Ramos (cell line): ENCODE results near the gene FBXW8.

ENCODE experiments used
- in situ Hi-C: fragments of 300-500 bp; cut with MboI; formaldehyde crosslinking; loops from one replicate; pipeline ENCODE4 v1.14.3; 2022; ENCODE audit warnings: low sequenced_read_pairs; ENCODE audit not compliant: unreplicated experiment

The FBXW8 gene

DNA sequence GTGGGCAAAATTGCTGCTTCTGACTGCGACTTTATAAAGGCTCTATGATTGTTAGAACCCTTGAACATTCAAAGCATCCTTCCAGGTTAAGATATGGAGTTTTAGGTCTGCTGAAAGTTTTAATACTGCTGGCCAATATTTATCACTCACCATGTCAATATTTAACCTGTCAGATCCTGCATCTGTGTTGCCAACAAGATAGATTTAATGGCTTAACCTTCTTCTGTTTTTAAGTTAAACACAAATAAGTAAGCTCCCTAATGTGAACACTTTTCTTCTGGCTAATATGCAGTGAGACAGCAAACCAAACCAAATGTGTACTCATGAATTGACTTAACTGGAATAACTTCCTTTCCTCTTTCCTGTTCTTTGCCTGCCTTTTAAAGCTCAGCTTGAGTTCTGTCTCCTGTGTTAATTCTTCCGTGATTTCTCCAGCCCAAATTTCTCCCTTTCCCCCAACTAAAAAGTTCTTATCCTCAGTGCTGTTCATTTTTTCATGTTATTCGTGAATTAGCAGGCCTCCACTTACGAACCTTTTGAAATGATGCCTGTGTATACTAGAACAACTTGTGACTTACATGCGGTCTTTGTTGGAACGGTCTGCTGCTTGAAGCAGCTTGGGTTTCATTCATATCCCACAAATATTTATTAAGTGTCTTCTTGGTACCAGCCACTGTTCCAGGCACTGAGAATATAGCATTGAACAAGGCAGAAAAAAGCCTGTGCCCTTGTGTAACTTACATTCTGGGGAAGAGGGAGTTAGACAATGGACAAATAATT lies 9.1 kb downstream of the FBXW8 start:
- in situ Hi-C loops = no loop called here

- in situ Hi-C loops = no loop called here
Observed at GRCh38 chr12:116920939-116921338, 10.2 kb downstream of the FBXW8 start.

DNA sequence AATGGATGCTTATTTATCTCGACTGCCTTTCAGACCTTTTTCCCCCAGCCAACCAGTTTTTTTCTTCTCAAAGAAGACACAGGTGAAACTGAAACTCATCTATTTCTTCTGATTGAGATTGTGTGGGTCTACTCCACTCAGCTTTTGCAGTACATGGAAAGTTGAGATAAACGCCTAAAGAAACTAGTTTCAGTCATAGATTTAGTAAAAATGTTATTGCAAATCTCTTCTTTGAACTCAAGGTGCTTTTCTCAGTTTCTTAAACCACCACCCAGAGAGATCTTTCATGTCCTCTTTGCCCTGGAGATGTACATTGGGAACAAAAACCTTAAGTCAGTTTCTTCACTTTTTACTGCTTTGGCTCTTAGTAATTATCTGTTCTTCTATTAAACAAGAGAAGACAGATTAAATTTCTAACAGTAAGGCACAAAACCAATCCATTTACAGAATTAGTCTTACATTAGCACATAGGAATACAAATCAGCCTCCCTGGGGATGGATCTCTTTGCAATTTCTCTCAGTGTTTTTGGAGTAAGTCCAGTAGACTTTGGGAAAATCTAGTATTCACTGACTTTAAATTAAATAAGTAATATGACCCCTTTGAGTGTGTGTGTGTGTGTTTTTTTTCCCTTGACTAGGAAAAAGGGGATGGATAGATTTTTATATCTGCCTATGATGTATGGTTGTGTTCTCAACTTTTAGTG lies 11.6 kb downstream of the FBXW8 start:
- in situ Hi-C loops = no loop called here

GRCh38 chr12:116924558-116925453 lies 14.1 kb downstream of the FBXW8 start:
- in situ Hi-C loops = no loop called here

GRCh38 chr12:116926283-116927243 lies 15.8 kb downstream of the FBXW8 start:
- in situ Hi-C loops = no loop called here

DNA sequence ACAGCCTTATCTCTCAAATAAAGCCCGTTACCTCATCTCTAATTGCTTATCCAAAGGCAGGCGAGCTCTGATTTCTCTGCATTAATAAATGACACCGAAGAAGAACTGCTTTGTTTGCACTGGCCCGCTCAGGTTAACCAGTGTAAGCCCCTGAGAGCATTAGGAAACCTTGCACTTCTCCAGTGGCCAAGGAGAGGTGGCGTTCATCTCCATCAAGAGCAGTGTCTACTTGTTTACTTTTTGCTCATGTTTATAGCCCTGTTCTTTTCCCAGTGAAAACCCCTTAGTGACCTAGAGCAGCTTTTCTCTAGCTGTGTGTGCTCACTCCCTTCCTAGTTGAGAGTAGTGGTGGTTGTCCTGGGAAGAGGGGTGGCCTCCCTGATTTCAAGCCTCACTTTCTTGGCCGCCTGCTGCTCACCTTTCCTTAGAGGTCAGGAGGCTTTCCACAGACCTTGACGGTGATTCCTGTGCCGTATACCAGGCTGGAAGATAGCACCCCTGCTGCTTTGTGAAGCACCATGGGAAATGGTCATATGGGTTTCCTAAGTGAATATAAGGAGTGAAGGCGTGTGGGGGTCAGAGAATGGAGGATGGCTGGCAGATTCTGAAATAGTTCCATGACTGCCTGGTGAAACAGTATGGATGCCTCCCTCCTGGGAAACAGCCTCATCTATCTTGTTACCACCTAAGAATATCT lies 16.6 kb downstream of the FBXW8 start:
- in situ Hi-C loops = no loop called here

DNA sequence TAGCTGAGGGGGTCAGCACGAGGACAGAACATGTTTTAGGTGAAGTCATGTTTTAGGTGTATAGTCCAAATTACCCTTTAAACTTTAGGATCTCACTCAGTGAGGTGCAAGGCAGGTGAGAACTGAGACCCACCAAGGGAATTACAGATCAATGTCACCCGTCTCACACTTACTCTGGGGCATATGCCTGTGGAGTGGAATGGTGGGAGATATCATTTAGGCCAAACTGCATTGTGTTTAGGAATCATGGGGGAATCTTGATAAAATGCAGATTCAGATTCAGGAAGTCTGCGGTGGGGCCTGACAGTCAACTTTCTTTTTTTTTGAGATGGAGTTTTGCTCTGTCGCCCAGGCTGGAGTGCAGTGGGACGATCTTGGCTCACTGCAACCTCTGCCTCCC lies 17.8 kb downstream of the FBXW8 start:
- in situ Hi-C loops = no loop called here

GRCh38 chr12:116929885-116930284 lies 19.1 kb downstream of the FBXW8 start:
- in situ Hi-C loops = no loop called here

DNA sequence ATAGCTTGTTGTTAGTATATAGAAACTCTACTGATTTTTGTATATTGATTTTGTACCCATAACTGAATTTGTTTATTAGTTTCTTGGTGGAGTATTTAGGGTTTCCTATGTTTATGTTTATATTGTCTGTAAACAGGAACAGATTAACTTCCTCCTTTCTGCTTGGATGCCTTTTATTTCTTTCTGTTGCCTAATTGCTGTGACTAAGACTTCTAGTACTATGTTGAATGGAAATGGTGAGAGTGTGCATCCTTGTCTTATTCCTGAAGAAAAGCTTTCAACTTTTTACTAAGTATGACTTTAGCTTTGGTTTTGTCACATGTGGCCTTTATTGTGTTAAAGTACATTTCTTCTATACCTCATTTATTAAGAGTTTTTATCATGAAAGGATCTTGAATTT lies 20.9 kb downstream of the FBXW8 start:
- in situ Hi-C loops = no loop called here

DNA sequence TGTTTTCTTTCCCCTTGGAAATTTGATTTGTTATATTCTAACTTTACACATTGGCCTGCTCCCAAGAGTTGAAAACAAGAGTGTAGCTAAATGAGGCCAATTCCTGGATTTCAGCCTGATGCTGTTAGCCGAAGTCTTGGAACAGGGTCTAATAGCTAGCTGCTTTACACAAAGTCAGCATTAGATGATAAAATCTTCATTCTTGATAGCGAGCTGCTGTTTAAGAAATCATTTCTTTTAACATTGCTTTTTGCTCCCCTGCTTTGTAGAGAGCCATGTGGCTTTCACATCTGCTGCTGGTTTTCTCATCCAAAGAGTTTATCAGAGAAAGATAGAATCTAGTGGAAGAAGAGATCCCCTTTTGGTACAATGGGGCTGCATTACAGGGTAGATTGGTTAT lies 22.3 kb downstream of the FBXW8 start:
- in situ Hi-C loops = no loop called here

DNA sequence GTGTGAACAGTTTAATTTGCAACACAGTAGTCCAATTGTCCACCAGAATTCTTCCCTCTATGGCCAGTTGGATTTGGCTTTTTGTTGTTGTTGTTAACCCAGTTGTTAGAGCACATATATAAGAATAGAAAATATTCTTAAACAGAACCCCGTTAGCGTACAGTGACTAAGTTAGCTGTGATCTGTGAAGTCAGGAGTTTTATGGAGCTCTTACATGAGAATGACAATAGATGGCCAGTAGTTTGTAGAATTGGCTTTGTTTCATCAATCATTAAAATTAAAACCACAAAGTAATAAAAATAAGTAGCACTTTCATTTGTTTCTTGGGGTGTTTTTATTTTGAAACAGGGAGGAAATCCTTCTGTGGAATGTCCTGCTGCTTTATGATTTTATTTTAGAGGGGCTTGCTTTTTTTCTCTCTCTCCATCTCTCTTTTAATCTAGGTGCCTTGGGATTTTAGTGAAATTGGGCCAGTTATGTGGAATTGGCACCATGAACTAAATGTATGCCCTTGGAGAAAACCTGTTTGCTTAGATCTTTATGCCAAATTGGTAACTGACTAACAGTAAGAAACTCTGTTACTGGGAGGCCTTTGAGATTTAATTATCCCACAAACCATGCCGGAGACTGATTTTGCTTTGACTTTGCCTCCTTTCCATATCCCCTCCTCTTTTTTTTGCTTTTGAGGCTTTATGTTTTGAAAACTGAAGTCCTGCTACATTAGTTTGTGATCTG lies 22.9 kb downstream of the FBXW8 start:
- in situ Hi-C loops = no loop called here

DNA sequence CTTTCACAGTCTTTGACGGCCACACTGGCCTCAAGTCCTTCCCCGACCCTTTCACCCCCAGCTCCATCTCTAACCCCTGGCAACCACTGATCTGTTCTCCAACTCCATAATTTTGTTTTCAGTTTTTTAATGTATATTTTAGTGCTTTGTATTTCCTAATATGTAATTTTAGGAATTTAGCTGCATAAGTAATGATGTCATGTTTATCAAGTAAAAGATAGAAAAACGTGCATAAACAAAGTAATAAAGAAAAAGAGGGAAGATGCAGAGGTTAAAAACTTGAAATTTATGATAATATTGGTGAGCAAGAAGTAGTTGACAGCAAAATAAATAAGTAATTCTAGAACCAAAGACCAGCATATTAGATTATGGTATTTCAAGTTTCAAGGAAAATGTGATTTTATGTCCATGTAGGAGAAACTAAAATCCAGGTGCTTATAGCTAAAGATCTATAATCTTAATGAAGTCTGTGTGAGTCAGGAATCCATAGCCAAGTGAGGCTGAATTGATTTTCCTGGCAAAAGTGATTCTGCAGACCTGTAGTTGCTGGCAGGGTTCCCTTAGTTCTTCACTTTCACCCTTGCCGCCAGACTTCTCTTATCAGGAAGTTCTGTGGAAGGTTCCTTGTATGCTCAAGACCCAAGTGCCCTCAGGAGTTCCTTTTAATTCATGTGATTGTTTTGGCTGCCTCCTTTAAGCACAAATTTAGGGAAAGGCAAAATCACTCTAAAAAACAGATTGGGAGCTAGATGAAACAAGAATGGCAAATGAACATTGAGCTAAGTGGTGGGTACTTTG lies 24.4 kb downstream of the FBXW8 start:
- in situ Hi-C loops = no loop called here

DNA sequence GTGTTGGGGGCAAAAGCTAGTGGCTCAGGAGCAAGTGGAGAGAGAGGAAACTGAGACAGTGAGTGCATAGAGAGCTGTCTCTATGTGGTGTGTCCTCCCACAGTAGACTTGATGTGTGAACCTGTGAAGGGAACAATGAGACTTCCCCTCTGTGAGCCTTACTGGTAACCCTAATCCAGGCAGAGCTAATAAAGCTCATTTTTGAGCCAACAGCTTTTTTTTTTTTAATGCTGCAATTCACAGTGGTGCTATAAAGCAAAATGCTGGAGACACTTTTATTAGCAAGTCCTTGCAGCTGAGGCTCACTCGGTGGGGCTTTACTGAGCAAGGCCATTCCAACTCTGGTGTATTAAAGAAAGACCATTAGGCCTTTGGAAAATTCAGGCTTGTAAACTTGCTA lies 26.9 kb downstream of the FBXW8 start:
- in situ Hi-C loops = no loop called here

DNA sequence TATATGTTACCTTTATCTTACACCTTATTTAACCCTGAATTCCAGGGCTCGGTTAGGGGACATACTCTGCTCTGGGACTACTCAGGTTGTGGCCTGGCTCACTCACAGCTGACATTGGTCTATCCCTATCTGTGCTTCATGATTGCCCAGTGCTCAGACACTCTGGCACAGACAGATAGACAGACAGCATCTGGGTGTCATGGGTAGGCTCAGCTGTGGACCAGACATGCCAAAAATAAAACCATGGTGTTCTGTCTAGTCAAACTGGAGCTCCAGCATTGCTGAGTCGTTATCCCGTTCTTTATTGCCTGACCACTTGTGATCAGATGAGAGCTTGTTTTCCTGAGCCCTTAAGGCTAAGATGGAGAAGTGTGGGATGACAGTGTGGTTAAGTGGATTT lies 29.0 kb downstream of the FBXW8 start:
- in situ Hi-C loops = no loop called here

DNA sequence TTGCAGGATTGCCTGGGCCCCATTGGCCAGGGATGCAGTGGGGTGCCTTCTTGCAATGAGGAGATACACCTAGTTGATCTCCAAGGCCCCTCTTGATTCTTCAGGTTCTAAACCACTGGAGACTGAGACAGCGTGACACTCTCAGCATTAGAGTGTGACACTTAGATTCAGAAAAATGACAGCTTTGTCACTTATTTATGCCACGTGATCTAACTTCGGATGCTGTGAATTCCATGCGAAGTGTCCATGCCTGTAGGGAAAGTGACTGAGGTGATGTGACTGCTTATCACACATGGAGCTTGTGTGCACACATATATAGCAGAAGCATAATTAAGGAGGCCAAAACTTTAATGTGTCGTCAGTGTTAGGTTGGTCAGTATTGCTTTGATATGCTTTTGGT lies 30.4 kb downstream of the FBXW8 start:
- in situ Hi-C loops = no loop called here

- in situ Hi-C loops = no loop called here
Observed at GRCh38 chr12:116943419-116944372, 32.9 kb downstream of the FBXW8 start.
